Erythroblast (primary cell): ENCODE data around the gene TTC33.

Experiments used
- GATA1 ChIP-seq: IDR thresholded peaks from 2 replicates; pipeline ENCODE4 v1.6.1; 2011; ENCODE audit warnings: low read depth, mild to moderate bottlenecking, control low read depth, low read length, moderate library complexity
- POLR2A ChIP-seq: IDR thresholded peaks from 2 replicates; pipeline ENCODE4 v1.6.1; 2011; ENCODE audit warnings: mild to moderate bottlenecking, low read length

- TF ChIP-seq POLR2A (no peak), GATA1 (no peak)
Measured at GRCh38 chr5:40502736-40503135, 253.0 kb downstream of the TTC33 start.
